Endothelial cell of umbilical vein (primary cell): ENCODE results near the gene ZNF112.
"Not testable (repeated sequence)": the region's sequence is repeated elsewhere in the genome, so short reads cannot be mapped to it uniquely, and the experiment has no call there.

ENCODE experiments used
- CTCF ChIP-seq, 2 donors: IDR thresholded peaks; 1 replicate in 1 of 2; 2 replicates in 1 of 2; pipeline ENCODE4 v1.5.1; 2011; ENCODE audit warnings: low read length in 2 of 2, mild to moderate bottlenecking in 2 of 2, moderate library complexity in 2 of 2, control low read depth in 1 of 2, inconsistent platforms in 1 of 2, low read depth in 1 of 2; ENCODE audit not compliant: insufficient read depth in 1 of 2; ENCODE audit errors: extremely low read depth in 1 of 2
- GATA2 ChIP-seq: IDR thresholded peaks from 2 replicates; pipeline ENCODE4 v1.7.0; 2011; ENCODE audit warnings: low read depth, mild to moderate bottlenecking, moderate library complexity, mixed read lengths, low read length; ENCODE audit not compliant: insufficient read length, insufficient read depth
- POLR2A ChIP-seq: IDR thresholded peaks from 2 replicates; pipeline ENCODE4 v1.6.1; 2012; ENCODE audit warnings: low read depth, mild to moderate bottlenecking, control low read depth, low read length
- POLR2AphosphoS5 ChIP-seq: IDR thresholded peaks from 2 replicates; pipeline ENCODE4 v1.6.1; 2012; ENCODE audit warnings: low read depth, mild to moderate bottlenecking, control low read depth, low read length, moderate library complexity; ENCODE audit not compliant: insufficient read depth

- not testable (repeated sequence) for TF ChIP-seq CTCF (IDR thresholded peaks at IDR 0.05; ENCODE audit: extremely low read depth in 1 of 2, insufficient read depth in 1 of 2, low read depth in 1 of 2, low read length in 2 of 2); POLR2AphosphoS5; POLR2A; GATA2
These were observed 32.8 kb upstream of the ZNF112 start for GRCh38 chr19:44389268-44389667.
